IPS-18a (cell line): Measurements from ENCODE around the gene KAT2A.
"Not testable (repeated sequence)": the region's sequence is repeated elsewhere in the genome, so short reads cannot be mapped to it uniquely, and the experiment has no call there.

Experiments
- H3K27ac ChIP-seq: one replicate; pipeline ENCODE4 v1.5.1; 2013; ENCODE audit warnings: low read length
- H3K27me3 ChIP-seq: one replicate; pipeline ENCODE4 v1.6.1; 2013; ENCODE audit warnings: mild to moderate bottlenecking, low read length; ENCODE audit not compliant: control insufficient read depth, insufficient read depth
- H3K36me3 ChIP-seq: one replicate; pipeline ENCODE4 v1.6.1; 2013; ENCODE audit warnings: low read depth, low read length; ENCODE audit not compliant: control insufficient read depth
- H3K4me1 ChIP-seq: one replicate; pipeline ENCODE4 v1.6.1; 2013; ENCODE audit warnings: low read depth, low read length; ENCODE audit not compliant: control insufficient read depth
- H3K4me3 ChIP-seq: one replicate; pipeline ENCODE4 v1.5.1; 2013; ENCODE audit warnings: low read length
- H3K9ac ChIP-seq: one replicate; pipeline ENCODE4 v1.6.1; 2013; ENCODE audit warnings: mild to moderate bottlenecking, low read length, moderate library complexity
- H3K9me3 ChIP-seq: one replicate; pipeline ENCODE4 v1.6.1; 2013; ENCODE audit warnings: low read depth, low read length; ENCODE audit not compliant: control insufficient read depth

KAT2A gene

DNA sequence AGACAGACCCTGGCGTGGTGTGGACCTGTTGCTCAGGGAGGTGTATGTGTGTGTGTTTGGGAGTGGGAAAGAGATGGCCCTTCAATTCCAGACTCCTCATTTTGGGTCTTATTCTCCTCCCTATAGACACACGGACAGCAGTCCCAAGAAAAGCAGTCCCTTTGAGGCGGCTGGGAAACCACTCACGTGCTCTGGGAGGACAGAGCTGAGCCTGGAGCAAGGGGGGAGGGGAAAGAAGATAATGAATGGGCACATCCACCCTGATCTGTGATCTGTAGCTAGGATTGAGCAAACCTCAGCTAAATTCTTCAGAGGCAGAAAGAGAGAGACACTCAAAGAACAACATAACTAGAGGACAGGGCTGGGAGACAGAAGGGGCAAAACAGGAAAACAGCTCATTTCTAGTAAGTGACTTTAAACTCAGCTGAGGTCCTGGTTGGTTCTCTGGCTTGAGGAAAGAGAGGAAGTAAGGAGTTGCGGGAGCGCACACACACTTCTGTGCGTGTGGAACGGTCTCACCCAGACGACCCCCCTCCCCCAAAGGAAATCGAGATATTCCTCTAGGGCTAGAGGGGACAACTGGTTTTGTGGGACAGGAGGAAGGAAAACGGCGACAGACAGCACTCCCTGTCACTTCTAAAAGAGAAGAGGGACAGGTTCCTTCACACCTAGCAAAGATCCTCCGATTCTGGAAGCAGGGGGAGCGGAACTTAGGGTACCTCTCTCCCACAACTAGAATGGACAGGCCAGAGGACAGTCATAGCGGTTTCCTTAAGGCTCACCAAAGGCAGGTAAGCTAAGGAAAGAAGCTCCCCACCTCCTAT, 33.0 kb upstream of the KAT2A start:
- no peaks in the 10 kb centered on the region for H3K27me3 ChIP-seq
- peak overlapping the region; percentile 17 for H3K27ac ChIP-seq
- peaks cover under 1% of the 10 kb centered on the region for H3K36me3 ChIP-seq
- no peaks in the 10 kb centered on the region for H3K9me3 ChIP-seq
- peak overlapping the region; percentile 79 for H3K9ac ChIP-seq
- H3K4me1 ChIP-seq = peaks cover 10% of the 10 kb centered on the region
- peak overlapping the region; percentile 95 for H3K4me3 ChIP-seq

DNA sequence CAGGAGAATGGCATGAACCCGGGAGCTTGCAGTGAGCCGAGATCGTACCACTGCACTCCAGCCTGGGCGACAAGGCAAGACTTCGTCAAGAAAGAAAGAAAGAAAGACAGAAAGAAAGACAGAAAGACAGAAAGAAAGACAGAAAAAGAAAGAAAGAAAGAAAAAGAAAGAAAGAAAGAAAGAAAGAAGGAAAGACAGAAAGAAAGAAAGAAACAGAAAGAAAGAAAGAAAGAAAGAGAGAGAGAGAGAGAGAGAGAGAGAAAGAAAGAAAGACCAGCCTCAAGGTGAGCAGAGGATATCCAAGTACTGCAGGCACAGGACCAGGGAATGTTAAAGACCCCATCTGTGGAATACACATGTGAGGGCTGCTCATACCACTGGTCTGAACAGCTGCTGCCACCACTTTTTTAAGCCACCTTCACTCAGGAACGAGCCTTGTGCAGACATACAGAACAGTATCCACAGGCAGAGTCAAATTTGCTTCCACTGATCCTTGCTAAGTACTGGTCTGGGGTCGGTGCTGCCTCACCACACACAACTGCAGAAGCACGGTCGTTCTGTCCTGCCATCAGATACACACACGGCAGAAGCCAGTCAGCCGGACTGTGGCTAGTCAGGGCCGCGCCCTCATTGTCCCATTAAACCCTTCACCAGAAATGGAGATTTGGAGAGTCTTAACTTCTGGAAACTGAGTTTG, 25.9 kb upstream of the KAT2A start:
- no peak overlapping the region for H3K4me3 ChIP-seq
- no peak overlapping the region for H3K27ac ChIP-seq
- H3K4me1 ChIP-seq = no peaks in the 10 kb centered on the region
- H3K9ac ChIP-seq = no peak overlapping the region
- H3K9me3 ChIP-seq = no peaks in the 10 kb centered on the region
- no peaks in the 10 kb centered on the region for H3K27me3 ChIP-seq
- peaks cover 9% of the 10 kb centered on the region for H3K36me3 ChIP-seq

DNA sequence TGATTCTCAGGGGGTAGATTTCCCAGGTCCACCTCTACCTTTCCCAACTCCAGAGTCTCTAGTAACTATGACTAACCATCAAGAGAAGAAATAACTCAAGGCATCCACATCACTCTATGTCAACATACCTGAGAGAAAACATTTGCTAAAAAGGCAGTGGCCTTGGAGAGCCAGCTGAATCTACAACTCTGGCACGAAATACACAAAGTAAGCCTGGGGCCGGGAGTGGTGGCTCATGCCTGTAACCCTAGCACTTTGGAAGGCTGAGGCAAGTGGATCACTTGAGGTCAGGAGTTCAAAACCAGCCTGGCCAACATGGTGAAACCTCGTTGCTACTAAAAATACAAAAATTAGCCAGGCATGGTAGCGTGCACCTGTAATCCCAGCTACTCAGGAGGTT, 22.0 kb upstream of the KAT2A start:
- not testable (repeated sequence) for H3K27ac ChIP-seq, H3K36me3 ChIP-seq, H3K27me3 ChIP-seq, H3K9ac ChIP-seq, H3K4me3 ChIP-seq, H3K4me1 ChIP-seq, H3K9me3 ChIP-seq

DNA sequence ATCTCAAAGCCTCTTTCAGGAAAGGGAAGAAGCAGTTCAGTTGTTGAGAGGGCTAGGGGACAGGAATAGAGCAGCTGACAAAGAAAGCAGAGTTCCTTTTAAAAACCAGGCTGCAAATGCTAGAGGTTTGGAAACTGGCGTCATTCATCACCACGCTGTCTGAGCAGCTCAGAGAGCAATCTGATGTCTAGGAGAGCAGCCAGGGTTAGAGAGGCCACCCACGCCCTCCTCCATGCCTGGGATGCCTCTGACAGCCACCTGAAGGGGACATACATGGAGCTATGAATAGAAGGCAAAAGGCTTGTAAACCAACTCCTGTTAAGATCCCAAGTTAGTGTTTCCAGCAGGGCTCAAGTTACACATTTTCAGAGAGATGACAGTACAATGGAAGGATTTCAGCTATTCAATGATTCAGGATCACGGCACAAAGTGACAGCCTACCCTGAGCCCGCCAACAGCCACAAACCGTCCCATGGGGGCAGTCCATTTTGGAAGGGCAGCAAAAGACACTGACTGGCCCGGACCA, 21.3 kb upstream of the KAT2A start:
- H3K36me3 ChIP-seq = peaks cover 7% of the 10 kb centered on the region
- no peaks in the 10 kb centered on the region for H3K4me1 ChIP-seq
- H3K9me3 ChIP-seq = no peaks in the 10 kb centered on the region
- no peak overlapping the region for H3K27ac ChIP-seq
- H3K4me3 ChIP-seq = no peak overlapping the region
- H3K9ac ChIP-seq = no peak overlapping the region
- no peaks in the 10 kb centered on the region for H3K27me3 ChIP-seq

DNA sequence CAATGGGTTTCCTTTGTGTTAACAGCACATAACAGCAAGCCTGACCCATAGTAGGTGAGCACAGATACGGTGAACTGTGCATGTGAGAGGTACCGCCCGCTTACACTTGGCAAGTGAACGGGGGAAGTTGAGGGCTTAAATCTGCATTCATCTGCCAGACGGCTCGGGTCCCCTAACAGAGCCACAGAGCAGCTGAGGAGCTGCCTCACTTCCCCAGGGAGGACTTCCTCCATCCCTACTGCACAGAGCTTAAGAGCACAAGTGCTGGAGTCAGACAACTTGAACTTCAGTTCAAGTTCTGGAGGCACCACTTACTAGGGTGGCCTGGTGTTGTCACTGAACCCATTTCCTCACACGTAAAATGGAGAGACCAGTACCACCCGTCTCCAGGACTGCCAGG, 20.2 kb upstream of the KAT2A start:
- Histone ChIP-seq H3K4me1 (no peaks in the 10 kb centered on the region), H3K27ac (no peak overlapping the region), H3K9ac (no peak overlapping the region), H3K4me3 (no peak overlapping the region), H3K27me3 (no peaks in the 10 kb centered on the region), H3K9me3 (no peaks in the 10 kb centered on the region), H3K36me3 (peaks cover 7% of the 10 kb centered on the region)

DNA sequence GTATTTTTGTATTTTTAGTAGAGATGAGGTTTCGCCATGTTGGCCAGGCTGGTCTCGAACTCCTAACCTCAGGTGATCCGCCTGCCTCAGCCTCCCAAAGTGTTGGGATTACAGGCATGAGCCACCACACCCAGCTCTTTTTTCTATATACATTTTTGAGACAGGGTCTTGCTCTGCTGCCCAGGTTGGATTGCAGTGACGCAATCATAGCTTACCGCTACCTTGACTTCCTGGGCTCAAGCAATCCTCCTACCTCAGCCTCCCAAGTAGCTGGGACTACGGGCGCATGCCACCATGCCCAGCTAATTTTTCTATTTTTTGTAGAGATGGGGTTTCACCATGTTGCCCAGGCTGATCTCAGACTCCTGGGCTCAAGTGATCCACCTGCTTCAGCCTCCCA, 19.5 kb upstream of the KAT2A start:
- not testable (repeated sequence) for H3K36me3 ChIP-seq, H3K4me1 ChIP-seq, H3K4me3 ChIP-seq, H3K27me3 ChIP-seq, H3K9ac ChIP-seq, H3K27ac ChIP-seq, H3K9me3 ChIP-seq

DNA sequence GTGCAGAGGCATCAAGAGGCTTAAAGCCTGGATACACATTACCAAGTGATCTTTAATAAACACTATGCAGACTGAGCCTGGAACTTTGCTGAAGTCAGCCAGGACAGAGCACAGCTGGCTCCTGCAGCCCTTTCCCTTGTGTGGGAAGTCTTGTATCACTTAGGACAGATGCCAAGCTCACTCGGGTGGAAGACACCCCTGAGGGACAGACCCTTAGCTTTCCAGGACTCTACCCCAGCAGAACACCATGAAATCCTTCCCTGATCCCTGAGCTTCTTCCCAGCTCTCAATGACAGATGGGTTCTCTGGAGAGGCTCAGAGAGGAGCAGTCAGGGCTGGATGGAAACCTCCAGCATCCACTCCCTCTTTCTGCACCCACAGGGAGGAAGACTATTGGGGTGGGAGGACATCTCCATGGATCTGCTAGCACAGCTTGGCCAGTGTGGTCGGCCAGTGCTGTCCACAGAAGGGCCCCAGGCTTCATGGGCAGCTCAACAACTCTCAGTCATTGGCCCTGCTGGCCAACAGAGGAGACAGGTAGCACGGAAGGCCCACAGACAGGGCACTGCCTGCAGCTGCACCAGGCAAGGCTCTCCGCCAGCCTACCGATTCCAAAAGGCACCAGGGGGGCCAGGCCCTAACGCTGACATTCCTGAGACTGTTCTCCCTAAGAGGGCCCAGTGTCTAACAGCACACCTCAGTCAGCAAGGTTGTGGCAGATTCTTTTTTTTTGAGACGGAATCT, 17.8 kb upstream of the KAT2A start:
- no peak overlapping the region for H3K27ac ChIP-seq
- H3K36me3 ChIP-seq = peaks cover 3% of the 10 kb centered on the region
- no peaks in the 10 kb centered on the region for H3K4me1 ChIP-seq
- H3K4me3 ChIP-seq = no peak overlapping the region
- H3K9me3 ChIP-seq = no peaks in the 10 kb centered on the region
- H3K9ac ChIP-seq = no peak overlapping the region
- H3K27me3 ChIP-seq = no peaks in the 10 kb centered on the region

DNA sequence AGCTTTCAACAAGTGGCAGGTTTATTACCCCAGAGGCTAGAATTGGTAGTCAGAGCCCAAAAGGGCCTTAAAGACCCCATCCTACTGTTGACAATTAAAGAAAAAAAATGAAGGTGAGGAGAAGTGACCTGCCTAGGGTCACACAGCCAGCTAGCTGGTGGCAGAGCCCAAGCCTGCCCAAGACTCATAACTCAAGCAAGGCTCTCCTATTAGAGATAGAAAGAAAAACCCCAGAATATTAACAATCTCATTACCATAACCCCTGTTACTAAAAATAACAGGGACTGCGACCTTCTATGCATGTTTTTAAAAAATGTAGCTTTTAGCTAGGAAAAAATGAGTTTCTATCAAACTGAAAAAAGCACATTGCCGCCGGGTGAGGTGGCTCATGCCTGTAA, 15.5 kb upstream of the KAT2A start:
- Histone ChIP-seq H3K36me3 (no peaks in the 10 kb centered on the region), H3K4me3 (no peak overlapping the region), H3K4me1 (peaks cover 3% of the 10 kb centered on the region), H3K9ac (no peak overlapping the region), H3K9me3 (no peaks in the 10 kb centered on the region), H3K27me3 (no peaks in the 10 kb centered on the region), H3K27ac (no peak overlapping the region)

DNA sequence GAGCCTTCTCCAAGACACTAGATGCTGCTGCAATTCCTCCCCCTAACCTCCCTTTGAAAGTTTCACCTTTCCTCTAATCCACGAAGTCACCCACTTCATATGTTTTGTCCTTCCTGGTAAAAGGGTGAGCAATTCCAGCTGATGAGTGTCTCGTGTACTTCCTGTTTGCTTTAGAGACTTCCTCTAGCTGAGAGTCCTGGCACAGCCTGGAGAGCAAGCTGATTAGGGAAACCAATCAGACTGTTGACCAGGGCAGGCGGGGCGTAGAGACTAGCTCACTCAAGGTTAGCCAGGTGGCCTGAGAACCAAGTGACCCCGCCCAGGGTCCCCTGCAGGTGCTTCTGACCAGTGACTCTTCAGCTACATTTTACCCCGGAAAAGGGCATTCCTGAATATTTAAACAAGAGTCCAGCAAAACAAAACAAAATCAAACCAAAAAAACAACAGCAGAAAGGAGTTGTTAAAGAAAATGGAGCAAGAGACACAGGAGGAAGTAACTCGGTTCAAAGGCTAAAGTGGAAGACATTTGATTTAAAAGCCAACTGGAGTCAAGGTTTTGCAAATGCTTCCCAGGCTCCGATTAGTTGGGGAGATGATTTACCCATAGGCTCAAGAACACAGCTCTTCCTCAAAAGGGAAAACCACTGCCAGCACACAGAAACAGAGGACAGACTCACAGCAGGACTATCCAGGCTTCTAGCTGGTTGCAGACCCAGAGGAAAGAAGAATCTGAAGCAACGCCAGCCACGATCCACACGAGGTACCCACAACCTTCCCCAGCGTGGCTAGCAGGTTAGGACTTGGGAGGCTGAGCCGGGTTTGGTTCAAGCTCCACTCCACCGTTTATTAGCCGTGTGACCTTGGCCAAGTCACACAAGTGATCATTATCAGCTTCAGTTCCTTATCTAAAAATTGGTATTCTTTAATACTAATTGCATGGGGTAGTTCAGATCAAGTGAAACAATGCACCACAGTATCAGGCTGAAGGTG, 14.8 kb upstream of the KAT2A start:
- Histone ChIP-seq H3K27me3 (no peaks in the 10 kb centered on the region), H3K4me1 (peaks cover 3% of the 10 kb centered on the region), H3K27ac (no peak overlapping the region), H3K36me3 (no peaks in the 10 kb centered on the region), H3K9ac (no peak overlapping the region), H3K9me3 (no peaks in the 10 kb centered on the region), H3K4me3 (no peak overlapping the region)

DNA sequence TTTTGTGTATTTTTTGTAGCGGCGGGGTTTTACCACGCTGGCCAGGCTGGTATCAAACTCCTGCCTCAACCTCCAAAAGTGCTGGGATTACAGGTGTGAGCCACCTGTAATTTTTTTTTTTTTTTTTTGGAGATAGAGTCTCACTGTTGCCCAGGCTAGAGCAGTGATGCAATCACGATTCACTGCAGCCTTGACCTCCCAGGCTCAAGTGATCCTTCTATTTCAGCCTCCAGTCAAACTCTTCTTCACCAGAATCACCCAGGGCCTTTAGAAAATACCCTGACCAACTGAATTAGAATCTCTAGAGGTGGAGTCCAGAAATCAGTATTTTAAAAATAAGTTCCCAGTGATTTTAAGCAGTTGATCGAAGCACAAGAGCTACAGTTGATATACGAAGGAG, 14.0 kb upstream of the KAT2A start:
- no peaks in the 10 kb centered on the region for H3K27me3 ChIP-seq
- H3K27ac ChIP-seq = no peak overlapping the region
- no peak overlapping the region for H3K4me3 ChIP-seq
- H3K4me1 ChIP-seq = peaks cover 3% of the 10 kb centered on the region
- no peaks in the 10 kb centered on the region for H3K36me3 ChIP-seq
- H3K9me3 ChIP-seq = no peaks in the 10 kb centered on the region
- no peak overlapping the region for H3K9ac ChIP-seq
